HG03571 (cell line): ENCODE data around the gene GEMIN2.
A peak's percentile ranks its signal among the peaks of the same experiment; 100 is the strongest.
"Not testable (repeated sequence)": the region's sequence is repeated elsewhere in the genome, so short reads cannot be mapped to it uniquely, and the experiment has no call there.

Experiments
- ATAC-seq: cut with Tn5 transposase; IDR thresholded peaks from one replicate; pipeline ENCODE4 v1.9.1; 2021; ENCODE audit not compliant: unreplicated experiment

GEMIN2 gene

DNA sequence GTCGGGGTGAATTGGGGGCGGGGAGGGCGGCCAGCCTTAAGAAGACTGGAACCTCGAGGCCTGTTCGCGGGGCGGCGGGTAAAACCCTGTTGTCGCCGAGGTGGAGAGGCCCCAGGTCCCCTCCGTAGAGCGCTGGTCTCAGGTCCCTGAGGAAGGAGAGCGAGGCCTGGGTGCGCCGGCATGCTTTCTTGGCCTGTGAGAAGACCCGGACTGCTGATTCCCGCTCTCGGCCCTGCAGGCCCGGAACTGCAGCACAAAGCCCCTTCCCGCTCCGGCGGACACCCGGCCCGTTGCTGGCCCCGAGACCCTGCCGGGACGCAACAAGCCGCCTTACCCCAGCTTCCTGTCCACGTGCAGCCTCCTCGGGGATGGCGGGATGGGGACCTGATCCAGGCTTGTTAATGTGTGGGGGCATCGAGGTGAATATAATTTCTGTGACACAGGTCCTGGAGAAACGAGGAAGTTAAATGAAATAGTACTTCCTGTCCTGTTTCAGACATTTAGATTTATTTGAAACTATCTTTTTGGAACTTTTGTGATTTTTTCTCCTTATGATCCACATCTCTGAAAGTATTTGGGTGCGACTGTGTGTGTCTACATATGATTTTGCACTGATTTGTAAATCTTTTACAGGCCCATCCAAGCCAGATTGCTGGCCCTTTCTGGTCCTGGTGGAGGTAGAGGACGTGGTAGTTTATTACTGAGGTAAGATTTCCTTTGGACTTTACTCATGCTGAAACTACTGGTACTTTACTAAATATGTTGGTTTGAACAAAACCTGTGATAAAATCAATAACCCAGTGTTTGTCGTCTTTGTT is 61.5 kb downstream of the GEMIN2 start:
- ATAC-seq: peak; percentile 3

DNA sequence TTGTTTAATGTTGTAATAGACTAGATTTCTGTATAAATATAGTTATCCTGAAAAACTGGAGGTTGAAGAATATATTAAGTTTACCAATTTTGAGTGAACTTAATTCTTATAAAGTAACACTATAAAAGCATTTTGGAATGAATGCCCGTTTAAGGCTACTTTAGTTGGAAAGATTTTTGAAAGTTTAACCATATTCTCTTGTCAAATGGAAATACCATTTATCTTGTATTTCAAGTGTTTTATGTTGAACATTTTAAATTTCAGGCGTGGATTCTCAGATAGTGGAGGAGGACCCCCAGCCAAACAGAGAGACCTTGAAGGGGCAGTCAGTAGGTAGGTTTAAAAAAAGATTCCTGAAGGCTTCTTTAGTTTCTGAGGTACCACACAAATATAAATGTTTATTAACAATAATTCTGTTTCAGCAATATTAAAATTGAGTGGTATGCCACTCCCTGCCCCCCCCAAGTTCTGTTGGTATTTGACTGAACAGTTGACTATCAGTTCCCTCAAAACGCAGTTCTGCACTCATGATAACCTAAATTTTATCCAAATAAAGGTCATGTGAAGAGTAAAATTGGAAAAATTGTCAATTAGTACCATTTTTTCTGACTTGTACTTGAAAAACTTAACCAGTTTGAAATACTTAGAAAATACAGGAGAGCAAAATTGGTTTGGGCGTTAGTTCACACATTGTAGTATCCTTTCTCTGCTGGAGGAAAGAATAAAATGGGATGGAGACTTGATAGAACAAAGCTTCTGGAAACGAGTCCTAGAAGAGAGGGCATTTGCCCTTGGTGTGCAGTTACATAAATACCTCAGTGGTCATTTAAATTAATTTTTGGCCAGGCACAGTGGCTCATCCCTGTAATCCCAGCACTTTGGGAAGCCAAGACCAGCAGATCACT is 62.4 kb downstream of the GEMIN2 start:
- no peak for ATAC-seq

DNA sequence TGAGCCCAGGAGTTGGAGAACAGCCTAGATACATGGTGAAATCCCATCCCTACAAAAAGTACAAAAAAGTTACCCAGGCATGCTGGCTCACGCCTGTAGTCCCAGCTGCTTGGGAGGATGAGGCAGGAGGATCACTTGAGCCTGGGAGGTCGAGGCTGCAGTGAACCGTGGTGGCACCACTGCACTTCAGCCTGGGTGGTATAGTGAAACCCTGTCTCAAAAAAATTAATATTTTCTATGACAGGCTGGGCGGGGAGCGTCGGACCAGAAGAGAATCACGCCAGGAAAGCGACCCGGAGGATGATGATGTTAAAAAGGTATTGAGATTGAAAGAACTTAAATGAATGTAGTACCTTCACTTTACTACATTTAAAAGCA is 63.0 kb downstream of the GEMIN2 start:
- no peak for ATAC-seq

DNA sequence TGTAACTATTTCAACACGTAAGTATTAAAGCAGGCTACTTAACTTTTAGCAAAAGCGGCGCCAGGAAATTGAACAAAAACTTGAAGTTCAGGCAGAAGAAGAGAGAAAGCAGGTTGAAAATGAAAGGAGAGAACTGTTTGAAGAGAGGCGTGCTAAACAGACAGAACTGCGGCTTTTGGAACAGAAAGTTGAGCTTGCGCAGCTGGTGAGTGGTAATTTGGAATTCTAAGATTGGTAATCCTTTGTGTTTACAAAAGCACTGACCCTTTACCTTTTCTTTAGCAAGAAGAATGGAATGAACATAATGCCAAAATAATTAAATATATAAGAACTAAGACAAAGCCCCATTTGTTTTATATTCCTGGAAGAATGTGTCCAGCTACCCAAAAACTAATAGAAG is 64.9 kb downstream of the GEMIN2 start:
- no peak for ATAC-seq

DNA sequence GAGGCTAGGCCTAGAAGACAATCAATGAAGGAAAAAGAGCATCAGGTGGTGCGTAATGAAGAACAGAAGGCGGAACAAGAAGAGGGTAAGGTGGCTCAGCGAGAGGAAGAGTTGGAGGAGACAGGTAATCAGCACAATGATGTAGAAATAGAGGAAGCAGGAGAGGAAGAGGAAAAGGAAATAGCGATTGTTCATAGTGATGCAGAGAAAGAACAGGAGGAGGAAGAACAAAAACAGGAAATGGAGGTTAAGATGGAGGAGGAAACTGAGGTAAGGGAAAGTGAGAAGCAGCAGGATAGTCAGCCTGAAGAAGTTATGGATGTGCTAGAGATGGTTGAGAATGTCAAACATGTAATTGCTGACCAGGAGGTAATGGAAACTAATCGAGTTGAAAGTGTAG is 66.4 kb downstream of the GEMIN2 start:
- ATAC-seq: no peak

DNA sequence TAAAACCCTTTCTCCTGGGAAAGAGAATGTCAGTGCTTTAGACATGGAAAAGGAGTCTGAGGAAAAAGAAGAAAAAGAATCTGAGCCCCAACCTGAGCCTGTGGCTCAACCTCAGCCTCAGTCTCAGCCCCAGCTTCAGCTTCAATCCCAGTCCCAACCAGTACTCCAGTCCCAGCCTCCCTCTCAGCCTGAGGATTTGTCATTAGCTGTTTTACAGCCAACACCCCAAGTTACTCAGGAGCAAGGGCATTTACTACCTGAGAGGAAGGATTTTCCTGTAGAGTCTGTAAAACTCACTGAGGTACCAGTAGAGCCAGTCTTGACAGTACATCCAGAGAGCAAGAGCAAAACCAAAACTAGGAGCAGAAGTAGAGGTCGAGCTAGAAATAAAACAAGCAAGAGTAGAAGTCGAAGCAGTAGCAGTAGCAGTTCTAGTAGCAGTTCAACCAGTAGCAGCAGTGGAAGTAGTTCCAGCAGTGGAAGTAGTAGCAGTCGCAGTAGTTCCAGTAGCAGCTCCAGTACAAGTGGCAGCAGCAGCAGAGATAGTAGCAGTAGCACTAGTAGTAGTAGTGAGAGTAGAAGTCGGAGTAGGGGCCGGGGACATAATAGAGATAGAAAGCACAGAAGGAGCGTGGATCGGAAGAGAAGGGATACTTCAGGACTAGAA is 67.0 kb downstream of the GEMIN2 start:
- ATAC-seq: no peak

DNA sequence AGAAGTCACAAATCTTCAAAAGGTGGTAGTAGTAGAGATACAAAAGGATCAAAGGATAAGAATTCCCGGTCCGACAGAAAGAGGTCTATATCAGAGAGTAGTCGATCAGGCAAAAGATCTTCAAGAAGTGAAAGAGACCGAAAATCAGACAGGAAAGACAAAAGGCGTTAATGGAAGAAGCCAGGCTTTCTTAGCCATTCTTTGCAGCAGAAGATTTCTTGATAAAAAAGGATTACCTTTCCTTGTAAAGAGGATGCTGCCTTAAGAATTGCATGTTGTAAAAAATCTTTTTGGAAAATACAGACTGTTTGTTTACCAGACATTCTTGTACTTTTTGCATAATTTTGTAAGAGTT is 67.5 kb downstream of the GEMIN2 start:
- ATAC-seq: no peak

DNA sequence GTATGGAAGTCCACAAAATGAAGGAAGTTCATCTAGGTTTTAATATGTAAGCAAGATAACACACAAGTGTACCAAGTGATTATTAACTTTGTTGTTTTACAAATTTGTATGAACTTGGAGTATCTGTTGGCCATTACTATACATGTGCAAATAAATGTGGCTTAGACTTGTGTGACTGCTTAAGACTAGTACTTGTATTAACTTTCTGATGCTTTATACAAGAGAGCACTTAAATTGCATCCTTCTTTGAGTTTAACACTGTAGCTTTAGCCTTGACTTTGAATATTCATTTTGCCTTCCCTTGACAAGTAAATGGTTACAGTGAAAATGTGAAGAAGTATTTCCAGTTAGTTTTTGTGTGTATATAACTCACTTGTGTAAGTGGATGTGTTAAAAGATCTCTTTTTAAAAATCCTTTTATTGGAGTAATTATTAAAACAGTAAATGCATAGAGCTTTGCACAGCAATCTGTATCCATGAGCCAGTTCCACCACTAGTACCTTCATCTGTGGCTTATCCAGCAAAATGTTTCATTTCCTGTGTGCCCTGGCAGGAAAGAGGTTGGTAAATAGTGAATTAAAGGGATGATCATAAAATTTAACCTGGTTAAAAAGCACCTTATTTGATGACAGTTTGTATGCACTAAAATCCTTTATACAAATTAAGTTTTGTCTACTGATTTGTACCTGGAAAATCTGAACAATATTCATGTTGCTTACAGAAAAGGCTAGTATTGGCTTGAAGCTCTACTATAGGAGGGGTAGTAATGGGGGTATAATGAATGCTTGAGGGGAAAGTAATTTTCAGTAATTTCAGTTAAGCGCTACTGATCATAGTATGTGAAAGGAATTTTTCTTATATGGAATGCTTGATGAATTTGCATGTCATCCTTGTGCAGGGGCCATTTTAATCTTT is 68.9 kb downstream of the GEMIN2 start:
- no peak for ATAC-seq

DNA sequence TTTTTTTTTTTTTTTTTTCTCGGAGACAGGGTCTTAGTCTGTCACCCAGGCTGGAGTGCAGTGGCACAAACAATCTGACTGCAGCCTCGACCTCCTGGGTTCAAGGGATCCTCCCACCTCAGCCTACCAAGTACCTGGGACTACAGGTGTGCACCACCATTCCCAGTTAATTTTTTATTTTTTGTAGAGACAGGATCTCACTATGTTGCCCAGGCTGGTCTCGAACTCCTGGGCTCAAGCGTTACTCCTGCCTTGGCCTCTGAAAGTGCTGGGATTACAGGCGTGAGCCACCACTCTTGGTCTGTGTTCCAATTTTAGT is 69.5 kb downstream of the GEMIN2 start:
- not testable (repeated sequence) for ATAC-seq

DNA sequence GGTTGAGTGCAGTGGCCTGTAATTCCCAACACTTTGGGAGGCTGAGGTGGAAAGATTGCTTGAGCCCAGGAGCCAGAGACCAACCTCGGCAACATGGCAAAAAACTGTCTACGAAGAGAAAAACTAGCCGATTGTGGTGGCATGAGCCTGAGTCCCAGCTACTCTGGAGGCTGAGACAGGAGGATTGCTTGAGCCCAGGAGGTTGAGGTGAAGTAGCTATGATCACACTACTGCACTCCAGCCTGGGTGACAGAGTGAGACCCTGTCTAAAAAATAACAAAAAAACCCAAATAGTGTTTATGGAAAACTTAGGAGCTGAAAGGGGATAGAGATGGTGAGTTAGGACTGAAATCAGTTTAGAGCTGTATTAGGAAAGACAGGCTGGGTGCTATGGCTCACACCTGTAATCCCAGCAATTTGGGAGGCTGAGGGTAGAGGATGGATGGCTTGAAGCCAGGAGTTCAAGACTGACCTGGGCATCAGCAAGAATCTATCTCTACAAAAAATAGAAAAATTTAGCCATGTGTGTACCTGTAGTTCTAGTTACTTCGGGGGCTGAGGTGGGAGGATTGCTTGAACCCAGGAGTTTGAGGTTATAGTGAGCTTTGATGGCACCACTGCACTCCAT is 70.6 kb downstream of the GEMIN2 start:
- ATAC-seq: no peak

DNA sequence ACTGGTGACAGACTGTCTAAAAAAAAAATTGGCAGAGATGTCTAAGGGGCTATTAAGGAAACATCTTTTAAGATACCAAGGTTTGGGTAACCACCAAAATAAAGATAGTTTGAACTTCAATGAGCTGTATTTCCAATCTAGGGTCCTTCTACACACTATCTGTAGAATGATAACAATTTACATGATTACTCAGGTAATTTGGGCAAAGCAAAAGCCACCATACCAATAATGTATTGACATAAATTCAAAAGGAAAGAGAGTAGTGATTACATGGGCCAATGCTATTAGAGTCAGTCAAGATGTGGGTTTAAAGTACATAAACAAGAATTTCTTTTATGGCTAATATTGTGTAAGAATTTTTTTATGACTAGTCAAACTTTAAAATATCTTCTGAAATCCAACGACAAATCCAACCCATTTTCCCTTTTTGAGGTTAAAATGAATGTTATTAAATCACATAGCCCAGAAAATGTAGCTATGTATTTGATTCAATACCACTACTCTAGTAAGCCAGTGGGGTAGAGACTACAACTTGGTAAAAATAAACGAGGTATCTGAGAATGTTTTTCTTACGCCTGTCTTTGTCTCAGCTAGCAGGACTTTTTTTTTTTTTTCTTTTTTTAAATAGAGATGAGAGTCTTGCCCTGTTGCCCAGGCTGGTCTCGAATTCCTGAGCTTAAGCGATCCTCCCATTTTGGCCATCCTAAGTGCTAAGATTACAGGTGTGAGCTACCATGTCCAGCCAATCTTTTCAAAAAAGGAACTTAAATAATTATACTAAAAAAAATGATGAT is 71.3 kb downstream of the GEMIN2 start:
- ATAC-seq: no peak
